GM19351 (cell line): ENCODE data around the gene KLK3.

Experiments
- ATAC-seq: cut with Tn5 transposase; IDR thresholded peaks from one replicate; pipeline ENCODE4 v1.9.1; 2021; ENCODE audit warnings: mild to moderate bottlenecking, moderate library complexity; ENCODE audit not compliant: unreplicated experiment

KLK3 gene

DNA sequence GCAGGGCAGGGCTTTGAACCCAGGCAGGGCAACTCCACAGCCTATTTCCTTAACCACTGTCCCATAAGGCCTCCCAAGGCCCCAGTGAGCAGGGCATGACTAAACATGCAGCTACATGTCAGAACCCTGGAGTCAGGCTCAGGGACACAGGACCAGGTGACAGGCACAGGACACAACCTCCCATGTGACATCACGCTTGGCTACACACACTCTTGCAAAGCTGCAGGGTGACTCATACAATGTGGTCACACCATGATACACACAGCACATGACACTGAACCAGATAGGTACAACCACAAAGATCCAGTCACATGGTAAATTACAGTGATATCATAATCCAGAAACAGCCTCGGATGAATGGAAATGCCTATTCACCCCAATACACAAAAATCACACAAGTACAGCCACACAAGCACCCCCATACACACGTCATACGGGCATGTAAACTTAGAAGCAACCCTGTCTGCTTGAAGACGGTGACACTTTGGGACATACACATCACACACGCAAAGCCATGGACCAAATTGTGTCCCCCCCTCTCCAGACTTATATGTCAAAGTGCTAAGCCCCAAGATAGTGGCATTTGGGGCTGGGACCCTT lies 42.0 kb downstream of the KLK3 start:
- peak; percentile 89 for ATAC-seq

- peak; percentile 36 for ATAC-seq
Measured at GRCh38 chr19:50897191-50897607, 42.5 kb downstream of the KLK3 start.

- no peak for ATAC-seq
Measured at GRCh38 chr19:50897612-50898011, 42.9 kb downstream of the KLK3 start.

DNA sequence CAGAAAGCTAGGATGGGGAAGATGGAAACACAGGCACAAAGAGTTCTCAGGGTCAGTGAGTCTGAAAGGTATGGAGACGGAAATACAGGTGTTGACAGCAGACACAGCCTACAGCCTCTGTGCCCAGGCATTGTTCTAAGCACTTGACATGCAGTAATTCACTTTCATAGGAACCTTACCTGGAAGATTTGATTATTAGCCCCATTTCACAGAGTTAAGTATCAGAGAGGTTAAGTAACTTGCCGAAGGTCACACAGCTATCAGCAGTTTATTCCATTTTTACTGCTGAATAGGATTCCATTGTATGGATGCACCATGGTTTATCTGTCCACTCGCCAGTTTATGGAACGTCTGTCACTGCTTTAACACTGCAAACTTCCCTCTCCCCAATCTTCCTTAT lies 43.3 kb downstream of the KLK3 start:
- no peak for ATAC-seq

DNA sequence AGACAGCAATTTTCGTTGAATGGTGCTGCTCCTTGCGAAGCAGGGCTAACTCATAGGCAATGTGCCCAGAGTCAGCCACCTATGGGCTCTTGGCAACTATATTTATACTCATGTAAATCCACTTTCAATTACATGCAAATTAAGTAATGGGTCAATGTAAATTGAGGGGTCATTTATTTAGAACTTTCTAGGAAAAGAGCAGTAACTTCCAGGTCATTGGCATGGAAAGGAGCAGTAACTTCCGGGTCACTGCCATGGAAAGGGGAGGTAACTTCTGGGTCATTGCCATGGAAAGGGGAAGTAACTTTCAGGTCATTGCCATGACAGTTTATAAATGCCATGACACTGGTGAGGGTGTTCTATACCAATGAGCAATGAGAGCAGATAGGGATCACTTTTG lies 44.9 kb downstream of the KLK3 start:
- no peak for ATAC-seq

DNA sequence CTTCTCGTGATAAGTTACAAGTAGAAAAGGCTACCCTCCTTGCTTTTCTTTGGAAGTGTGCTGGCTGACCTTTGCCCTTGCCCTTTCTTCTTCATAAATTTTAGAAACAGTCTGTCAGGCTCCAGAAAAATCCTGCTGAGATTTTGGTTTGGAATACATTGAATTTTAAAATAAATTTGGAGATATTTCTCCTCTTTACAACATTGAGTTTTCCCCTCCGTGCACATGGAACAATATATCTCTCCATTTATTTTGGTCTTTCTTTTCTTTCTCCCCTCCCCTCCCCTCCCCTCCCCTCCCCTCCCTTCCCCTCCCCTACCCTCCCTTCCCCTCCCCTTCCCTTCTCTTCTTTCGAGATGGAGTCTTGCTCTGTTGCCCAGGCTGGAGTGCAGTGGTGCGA lies 47.9 kb downstream of the KLK3 start:
- no peak for ATAC-seq

DNA sequence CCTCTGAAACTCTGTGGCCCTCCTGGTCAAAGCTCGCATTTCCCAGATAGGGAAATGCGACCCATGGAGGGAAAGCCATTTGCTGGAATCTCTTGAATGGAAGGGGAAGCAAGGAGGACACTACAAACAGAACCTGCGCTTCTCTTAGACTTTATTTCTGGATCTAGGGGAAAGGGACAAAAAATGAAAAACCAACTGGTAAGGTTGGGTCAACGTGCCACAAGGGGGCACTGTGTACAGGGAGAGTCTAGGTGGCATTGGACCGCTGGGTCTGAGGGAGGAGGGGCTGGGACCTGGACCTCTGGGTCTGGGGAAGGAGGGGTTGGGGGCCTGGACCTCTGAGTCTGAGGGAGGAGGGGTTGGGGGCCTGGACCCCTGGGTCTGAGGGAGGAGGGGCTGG lies 51.5 kb downstream of the KLK3 start:
- ATAC-seq, result no peak

DNA sequence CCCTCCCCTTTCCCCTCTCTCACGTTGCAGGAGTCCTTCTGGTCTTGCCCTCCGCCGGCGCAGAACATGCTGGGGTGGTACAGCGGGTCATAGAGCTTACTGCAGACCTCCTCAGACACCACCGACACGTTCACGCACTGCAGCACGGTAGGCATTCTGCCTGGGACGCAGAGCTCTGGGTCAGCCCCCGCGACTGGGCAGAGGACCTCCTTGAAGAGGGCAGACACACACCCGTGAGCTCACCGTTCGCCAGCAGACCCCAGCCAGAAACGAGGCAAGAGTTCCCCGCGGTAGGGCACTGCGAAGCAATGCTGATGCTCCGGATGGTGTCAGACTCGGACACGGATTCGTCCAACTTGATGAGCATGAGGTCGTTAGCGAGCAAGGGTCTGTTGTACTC lies 53.6 kb downstream of the KLK3 start:
- ATAC-seq, result no peak

DNA sequence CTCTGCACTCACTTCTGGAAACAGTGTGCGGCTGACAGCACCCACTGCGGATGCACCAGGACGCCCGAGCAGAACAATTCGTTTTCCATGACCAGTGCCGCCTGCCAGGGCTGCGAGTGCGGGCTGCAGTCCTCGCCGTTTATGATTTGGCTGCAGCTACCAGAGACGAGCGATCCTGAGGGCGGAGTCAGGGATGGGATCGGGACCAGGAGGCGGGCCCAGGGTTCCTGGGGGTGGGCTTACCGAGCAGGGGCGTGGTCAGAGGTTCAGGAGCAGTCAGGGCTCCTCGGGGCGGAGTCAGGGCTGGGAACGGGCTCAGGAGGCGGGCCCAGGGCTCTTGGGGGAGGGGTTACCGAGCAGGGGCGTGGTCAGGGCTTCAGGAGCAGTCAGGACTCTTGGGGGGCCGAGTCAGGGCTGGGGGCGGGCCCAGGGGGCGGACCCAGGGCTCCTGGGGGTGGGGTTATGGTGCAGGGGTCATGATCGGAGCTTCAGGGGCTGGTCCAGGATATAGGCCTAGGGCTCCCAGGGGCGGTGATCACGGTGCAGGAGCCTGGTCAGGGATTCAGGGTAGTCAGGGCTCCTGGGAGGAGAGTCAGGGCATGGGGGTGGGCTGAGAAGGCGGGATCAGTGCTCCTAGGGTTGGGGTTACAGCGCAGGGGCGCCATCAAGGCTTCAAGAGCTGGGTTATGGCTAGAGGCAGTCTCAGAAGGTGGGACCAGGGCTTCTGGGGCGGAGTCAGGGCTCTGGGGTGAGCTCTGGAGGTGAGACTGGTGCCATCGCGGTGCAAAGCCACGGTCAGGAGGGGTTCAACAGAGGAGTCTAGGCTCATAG lies 54.7 kb downstream of the KLK3 start:
- ATAC-seq, result peak; percentile 69
